K562 (cell line): Measurements from ENCODE around the gene LETM1.

ENCODE experiments used
- EP300 ChIP-seq: IDR thresholded peaks from 2 replicates; pipeline ENCODE4 v1.6.1; 2012; ENCODE audit warnings: low read length, improper control_type of control experiment
- HNRNPUL1 ChIP-seq: fragments of 200-400 bp; formaldehyde crosslinking; IDR thresholded peaks from 2 replicates; pipeline ENCODE4 v1.6.1; 2017; ENCODE audit warnings: low read length
- KAT8 ChIP-seq: fragments of 450-650 bp; IDR thresholded peaks from 2 replicates; pipeline ENCODE4 v1.6.1; 2016; ENCODE audit warnings: low read depth, mild to moderate bottlenecking
- KLF10 ChIP-seq: fragments of 250-450 bp; sonication (Bioruptor Pico); IDR thresholded peaks from 2 replicates; pipeline ENCODE4 v1.6.1; 2021; ENCODE audit warnings: matching md5 sums
- NCOA6 ChIP-seq: fragments of 450-650 bp; IDR thresholded peaks from 2 replicates; pipeline ENCODE4 v1.6.1; 2017; ENCODE audit warnings: mild to moderate bottlenecking
- POLR3G ChIP-seq: IDR thresholded peaks from 2 replicates; pipeline ENCODE4 v1.6.1; 2011; ENCODE audit not compliant: insufficient read length, insufficient replicate concordance; ENCODE audit errors: extremely low read depth
- SPI1 ChIP-seq: IDR thresholded peaks from 2 replicates; pipeline ENCODE4 v1.6.1; 2011; ENCODE audit warnings: low read depth, low read length, control low read depth, borderline replicate concordance
- SREBF2 ChIP-seq: sonication (generic); formaldehyde crosslinking; IDR thresholded peaks from 2 replicates; pipeline ENCODE4 v1.4.0; 2020; ENCODE audit warnings: mild to moderate bottlenecking, missing genetic modification reagents
- ZFP36 ChIP-seq: fragments of 150-350 bp; IDR thresholded peaks from 2 replicates; pipeline ENCODE4 v1.6.1; 2018; ENCODE audit warnings: low read length, low read depth; ENCODE audit not compliant: partially characterized antibody
- ZNF253 ChIP-seq: fragments of 250-450 bp; sonication (Bioruptor Pico); conservative IDR thresholded peaks from 2 replicates; pipeline ENCODE4 v1.6.1; 2021; ENCODE audit warnings: mild to moderate bottlenecking

DNA sequence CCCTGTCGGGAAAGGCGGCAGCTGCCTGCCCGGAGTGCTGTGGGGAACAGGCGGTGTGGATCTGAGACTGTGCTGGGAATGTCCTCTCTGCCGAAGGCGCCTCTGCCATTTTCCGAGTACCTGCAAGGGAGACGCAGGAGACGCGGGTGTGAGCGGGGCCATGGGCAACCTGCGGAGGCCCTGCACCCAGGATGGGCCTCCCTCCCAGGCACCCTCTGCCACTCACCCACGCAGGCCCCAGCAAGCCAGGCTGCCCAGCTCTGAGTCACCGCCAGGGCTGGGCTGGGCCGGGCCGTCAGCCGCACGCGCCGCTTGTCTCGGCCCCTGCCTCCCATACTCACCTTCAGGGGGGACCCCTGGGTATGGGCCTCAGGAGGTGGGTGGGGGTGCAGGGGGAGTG is 66.4 kb downstream of the LETM1 start:
- no peak for TF ChIP-seq ZNF253 (CRISPR knock-in tag)
- no peak for TF ChIP-seq NCOA6
- no peak for TF ChIP-seq POLR3G
- TF ChIP-seq EP300, result no peak
- TF ChIP-seq KLF10 (CRISPR knock-in tag), result no peak
- TF ChIP-seq ZFP36, result no peak
- no peak for TF ChIP-seq KAT8
- TF ChIP-seq SREBF2 (CRISPR knock-in tag), result no peak
- TF ChIP-seq HNRNPUL1, result no peak
- no peak for TF ChIP-seq SPI1
